Activated CD4-positive, CD25-positive, alpha-beta regulatory T cell treated with anti-CD3 and anti-CD28 coated beads, Interleukin-2, amount 50 U/mL, for 72 hours (primary cell): ENCODE results near the gene OR10G7.
"Not testable (repeated sequence)": the region's sequence is repeated elsewhere in the genome, so short reads cannot be mapped to it uniquely, and the experiment has no call there.

Experiments used
- DNase-seq: peaks from one replicate; pipeline ENCODE4 v3.0.0; 2021

Gene OR10G7

GRCh38 chr11:124036666-124037065 is 4.5 kb downstream of the OR10G7 start:
- no peak for DNase-seq

GRCh38 chr11:124026498-124026897 is 14.6 kb downstream of the OR10G7 start, which contains the start of gene OR10G8:
TSS of gene OR10G8 (plus strand) at chr11:124026798. CDS start at chr11:124029623, 2,825 bp downstream.
- no peak for DNase-seq

GRCh38 chr11:124015837-124016236 is 25.3 kb downstream of the OR10G7 start:
- DNase-seq = not testable (repeated sequence)

- DNase-seq = no peak
These were observed 28.4 kb downstream of the OR10G7 start, which contains the start of gene OR10G4 for GRCh38 chr11:124012697-124013096. TSS of gene OR10G4 (plus strand) at chr11:124012997. CDS start at chr11:124015575, 2,578 bp downstream.

GRCh38 chr11:123995119-123995518 is 46.0 kb downstream of the OR10G7 start, which contains the start of gene OR10G6:
TSS of gene OR10G6 (minus strand) at chr11:123995161. CDS start at chr11:123995161, 0 bp downstream.
- no peak for DNase-seq
